Glutamatergic neuron (in vitro differentiated cells): Measurements from ENCODE around the gene NEK8. TPM values are rescaled to one million over a fixed set of nuclear protein-coding genes. Genes with fewer than 3 reads are reported as not detected.

Experiments used
- total RNA-seq: library from RNA; stranded (reverse); fragmentation: NEBNext Ultra II Directional; extraction: Animal tissue kit (Norgen Biotek cat#: 25700); gene quantifications from one replicate; pipeline ENCODE4 v1.2.1, GENCODE V29; 2021; ENCODE audit not compliant: unreplicated experiment

Gene NEK8
- total RNA-seq, 1 donor from 2014 or later, result 5.9 TPM

Other genes with a start within 250 kb of the NEK8 start
- gene FOXN1, start 222.4 kb upstream of the NEK8 start, total RNA-seq, result not detected
- 57.2 TPM for gene UNC119, start 176.2 kb upstream of the NEK8 start, total RNA-seq
- 63.1 TPM for gene PIGS, start 157.3 kb upstream of the NEK8 start, total RNA-seq
- 50.9 TPM for gene ALDOC, start 151.9 kb upstream of the NEK8 start, total RNA-seq
- gene SPAG5, start 129.8 kb upstream of the NEK8 start, total RNA-seq, result 31.5 TPM
- gene RSKR, start 114.6 kb upstream of the NEK8 start, total RNA-seq, result 44.5 TPM
- gene BLTP2, start 83.6 kb upstream of the NEK8 start, total RNA-seq, result 181 TPM
- gene SDF2, start 66.9 kb upstream of the NEK8 start, total RNA-seq, result 54.3 TPM
- gene SUPT6H, start 66.6 kb upstream of the NEK8 start, total RNA-seq, result 108 TPM
- gene PROCA1, start 16.9 kb upstream of the NEK8 start, total RNA-seq, result 36.5 TPM
- gene RAB34, start 10.9 kb upstream of the NEK8 start, total RNA-seq, result 54.3 TPM
- 627 TPM for gene RPL23A, start 8.8 kb upstream of the NEK8 start, total RNA-seq
- gene TLCD1, start 2.6 kb upstream of the NEK8 start, total RNA-seq, result 8.2 TPM
- gene TRAF4, start 15.2 kb downstream of the NEK8 start, total RNA-seq, result 373 TPM
- gene FAM222B, start 114.0 kb downstream of the NEK8 start, total RNA-seq, result 44.0 TPM
- 53.3 TPM for gene ERAL1, start 126.2 kb downstream of the NEK8 start, total RNA-seq
- gene FLOT2, start 168.9 kb downstream of the NEK8 start, total RNA-seq, result 143 TPM
- gene DHRS13, start 174.3 kb downstream of the NEK8 start, total RNA-seq, result 17.0 TPM
- 59.8 TPM for gene PHF12, start 222.7 kb downstream of the NEK8 start, total RNA-seq